ENCODE measurements around the gene PCDHA1. TPM values are rescaled to one million over a fixed set of nuclear protein-coding genes. Genes with fewer than 3 reads are reported as not detected.
A peak's percentile ranks its signal among the peaks of the same experiment; 100 is the strongest.
"Not testable (repeated sequence)": the region's sequence is repeated elsewhere in the genome, so short reads cannot be mapped to it uniquely, and the experiment has no call there.

The PCDHA1 gene
- total and polyA plus RNA-seq, 4 experiments from 2014 or later = not detected

DNA sequence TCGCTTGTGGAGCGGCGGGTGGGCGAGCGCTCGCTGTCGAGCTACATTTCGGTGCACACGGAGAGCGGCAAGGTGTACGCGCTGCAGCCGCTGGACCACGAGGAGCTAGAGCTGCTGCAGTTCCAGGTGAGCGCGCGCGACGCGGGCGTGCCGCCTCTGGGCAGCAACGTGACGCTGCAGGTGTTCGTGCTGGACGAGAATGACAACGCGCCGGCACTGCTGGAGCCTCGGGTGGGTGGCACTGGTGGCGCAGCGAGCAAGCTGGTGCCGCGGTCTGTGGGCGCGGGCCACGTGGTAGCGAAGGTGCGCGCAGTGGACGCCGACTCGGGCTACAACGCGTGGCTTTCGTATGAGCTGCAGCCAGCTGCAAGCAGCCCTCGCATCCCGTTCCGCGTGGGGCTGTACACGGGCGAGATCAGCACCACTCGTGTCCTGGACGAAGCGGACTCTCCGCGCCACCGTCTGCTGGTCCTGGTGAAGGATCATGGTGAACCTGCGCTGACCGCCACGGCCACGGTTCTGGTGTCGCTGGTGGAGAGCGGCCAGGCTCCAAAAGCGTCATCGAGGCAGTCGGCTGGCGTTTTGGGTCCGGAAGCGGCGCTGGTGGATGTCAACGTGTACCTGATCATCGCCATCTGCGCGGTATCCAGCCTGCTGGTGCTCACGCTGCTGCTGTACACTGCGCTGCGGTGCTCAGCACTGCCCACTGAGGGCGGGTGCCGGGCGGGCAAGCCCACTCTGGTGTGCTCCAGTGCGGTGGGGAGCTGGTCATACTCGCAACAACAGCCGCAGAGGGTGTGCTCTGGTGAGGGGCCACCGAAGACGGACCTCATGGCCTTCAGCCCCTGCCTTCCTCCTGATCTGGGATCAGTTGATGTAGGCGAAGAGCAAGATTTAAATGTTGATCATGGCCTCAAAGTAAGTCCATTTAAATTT lies 57.1 kb downstream of the PCDHA1 start:
- peaks cover 13 to 18% of the 10 kb centered on the region in 2 donors for H3K27me3 Mint-ChIP-seq
- H3K27ac ChIP-seq (ENCODE audit: low read depth, low read length) = no peak overlapping the region
- H3K9me3 ChIP-seq (ENCODE audit: control insufficient read depth in 1 of 2, low read length in 2 of 2) = no peaks in the 10 kb centered on the region
- H3K4me3 ChIP-seq (ENCODE audit: low read length in 2 of 2) = no peak overlapping the region
- intact Hi-C loops (cut with micrococcal nuclease) = no loop called here
- no peaks in the 10 kb centered on the region for H3K4me1 Mint-ChIP-seq
- no peaks in the 10 kb centered on the region for H3K27me3 ChIP-seq (ENCODE audit: insufficient read depth, low read length)
- no peak for DNase-seq
- CTCF ChIA-PET (ENCODE audit: partially characterized antibody) = no interaction called here
- no peak overlapping the region for H3K4me3 Mint-ChIP-seq
- H3K36me3 ChIP-seq (ENCODE audit: insufficient read depth, low read length) = no peaks in the 10 kb centered on the region
- POLR2A ChIA-PET (ENCODE audit: partially characterized antibody) = no interaction called here
- H3K9me3 Mint-ChIP-seq = peaks cover 3 to 44% (median 23%) of the 10 kb centered on the region in 8 donors
- no peak overlapping the region for H3K27ac Mint-ChIP-seq
- H3K36me3 Mint-ChIP-seq = peaks cover 0 to 3% of the 10 kb centered on the region in 2 donors
- no peaks in the 10 kb centered on the region for H3K4me1 ChIP-seq (ENCODE audit: insufficient read depth, low read length)

DNA sequence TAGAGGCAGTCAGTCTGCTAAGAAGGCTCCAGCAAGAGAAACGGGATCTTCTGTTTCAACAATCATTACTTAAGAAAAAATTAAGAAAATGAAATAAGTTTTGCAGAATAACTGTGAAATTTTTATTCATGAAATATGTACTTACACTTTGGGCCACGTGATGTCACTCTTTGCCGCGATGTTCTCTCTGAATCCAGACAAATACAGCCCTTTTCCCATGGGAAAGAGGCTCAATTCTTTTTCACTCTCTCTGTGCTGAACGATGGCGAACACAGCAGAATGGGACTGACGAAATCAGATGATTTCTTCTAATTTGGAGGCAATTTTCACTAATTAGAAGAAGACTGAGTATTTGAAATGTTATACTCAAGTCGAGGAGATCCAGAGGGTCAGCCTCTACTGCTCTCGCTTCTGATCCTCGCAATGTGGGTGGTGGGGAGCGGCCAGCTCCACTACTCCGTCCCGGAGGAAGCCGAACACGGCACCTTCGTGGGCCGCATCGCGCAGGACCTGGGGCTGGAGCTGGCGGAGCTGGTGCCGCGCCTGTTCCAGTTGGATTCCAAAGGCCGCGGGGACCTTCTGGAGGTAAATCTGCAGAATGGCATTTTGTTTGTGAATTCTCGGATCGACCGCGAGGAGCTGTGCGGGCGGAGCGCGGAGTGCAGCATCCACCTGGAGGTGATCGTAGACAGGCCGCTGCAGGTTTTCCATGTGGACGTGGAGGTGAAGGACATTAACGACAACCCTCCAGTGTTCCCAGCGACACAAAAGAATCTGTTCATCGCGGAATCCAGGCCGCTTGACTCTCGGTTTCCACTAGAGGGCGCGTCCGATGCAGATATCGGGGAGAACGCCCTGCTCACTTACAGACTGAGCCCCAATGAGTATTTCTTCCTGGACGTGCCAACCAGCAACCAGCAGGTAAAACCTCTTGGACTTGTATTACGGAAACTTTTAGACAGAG lies 62.5 kb downstream of the PCDHA1 start, which contains the start of gene PCDHA9:
PCDHA9 (plus strand) TSS at position 244 of the 964 bp plus-strand sequence; CDS start at position 358, 114 bp downstream.
- peak within 1 kb of the TSS in 1 of 7 donors; percentile 48 for H3K27ac Mint-ChIP-seq
- H3K4me3 ChIP-seq (ENCODE audit: low read length in 2 of 2); H3K9me3 ChIP-seq (ENCODE audit: control insufficient read depth in 1 of 2, low read length in 2 of 2); H3K36me3 ChIP-seq (ENCODE audit: insufficient read depth, low read length); H3K4me1 Mint-ChIP-seq; H3K4me3 Mint-ChIP-seq; H3K27me3 ChIP-seq (ENCODE audit: insufficient read depth, low read length); H3K4me1 ChIP-seq (ENCODE audit: insufficient read depth, low read length); POLR2A ChIA-PET (ENCODE audit: partially characterized antibody); intact Hi-C loops (cut with micrococcal nuclease); CTCF ChIA-PET (ENCODE audit: partially characterized antibody); H3K36me3 Mint-ChIP-seq; H3K27ac ChIP-seq (ENCODE audit: low read depth, low read length); DNase-seq: not testable (repeated sequence)
- H3K27me3 Mint-ChIP-seq = peaks cover 12 to 17% of the 10 kb centered on the region in 2 donors
- H3K9me3 Mint-ChIP-seq = peaks cover 5 to 35% (median 7%) of the 10 kb centered on the region in 8 donors

DNA sequence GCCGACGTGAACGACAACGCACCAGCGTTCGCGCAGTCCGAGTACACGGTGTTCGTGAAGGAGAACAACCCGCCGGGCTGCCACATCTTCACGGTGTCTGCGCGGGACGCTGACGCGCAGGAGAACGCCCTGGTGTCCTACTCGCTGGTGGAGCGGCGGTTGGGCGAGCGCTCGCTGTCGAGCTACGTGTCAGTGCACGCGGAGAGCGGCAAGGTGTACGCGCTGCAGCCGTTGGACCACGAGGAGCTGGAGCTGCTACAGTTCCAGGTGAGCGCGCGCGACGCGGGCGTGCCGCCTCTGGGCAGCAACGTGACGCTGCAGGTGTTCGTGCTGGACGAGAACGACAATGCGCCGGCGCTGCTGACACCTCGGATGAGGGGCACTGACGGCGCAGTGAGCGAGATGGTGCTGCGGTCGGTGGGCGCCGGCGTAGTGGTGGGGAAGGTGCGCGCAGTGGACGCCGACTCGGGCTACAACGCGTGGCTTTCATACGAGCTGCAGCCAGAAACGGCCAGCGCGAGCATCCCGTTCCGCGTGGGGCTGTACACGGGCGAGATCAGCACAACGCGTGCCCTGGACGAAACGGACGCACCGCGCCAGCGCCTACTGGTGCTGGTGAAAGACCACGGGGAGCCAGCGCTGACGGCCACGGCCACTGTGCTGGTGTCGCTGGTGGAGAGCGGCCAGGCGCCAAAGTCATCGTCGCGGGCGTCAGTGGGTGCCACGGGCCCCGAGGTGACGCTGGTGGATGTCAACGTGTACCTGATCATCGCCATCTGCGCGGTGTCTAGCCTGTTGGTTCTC lies 64.1 kb downstream of the PCDHA1 start:
- H3K4me3 Mint-ChIP-seq; H3K27ac Mint-ChIP-seq; H3K4me1 Mint-ChIP-seq; H3K36me3 ChIP-seq (ENCODE audit: insufficient read depth, low read length); H3K27ac ChIP-seq (ENCODE audit: low read depth, low read length); H3K4me3 ChIP-seq (ENCODE audit: low read length in 2 of 2); POLR2A ChIA-PET (ENCODE audit: partially characterized antibody); H3K36me3 Mint-ChIP-seq; H3K27me3 ChIP-seq (ENCODE audit: insufficient read depth, low read length); DNase-seq; intact Hi-C loops (cut with micrococcal nuclease); CTCF ChIA-PET (ENCODE audit: partially characterized antibody); H3K4me1 ChIP-seq (ENCODE audit: insufficient read depth, low read length); H3K9me3 ChIP-seq (ENCODE audit: control insufficient read depth in 1 of 2, low read length in 2 of 2): not testable (repeated sequence)
- H3K27me3 Mint-ChIP-seq = peaks cover 13 to 17% of the 10 kb centered on the region in 2 donors
- peaks cover 5 to 34% (median 8%) of the 10 kb centered on the region in 8 donors for H3K9me3 Mint-ChIP-seq

DNA sequence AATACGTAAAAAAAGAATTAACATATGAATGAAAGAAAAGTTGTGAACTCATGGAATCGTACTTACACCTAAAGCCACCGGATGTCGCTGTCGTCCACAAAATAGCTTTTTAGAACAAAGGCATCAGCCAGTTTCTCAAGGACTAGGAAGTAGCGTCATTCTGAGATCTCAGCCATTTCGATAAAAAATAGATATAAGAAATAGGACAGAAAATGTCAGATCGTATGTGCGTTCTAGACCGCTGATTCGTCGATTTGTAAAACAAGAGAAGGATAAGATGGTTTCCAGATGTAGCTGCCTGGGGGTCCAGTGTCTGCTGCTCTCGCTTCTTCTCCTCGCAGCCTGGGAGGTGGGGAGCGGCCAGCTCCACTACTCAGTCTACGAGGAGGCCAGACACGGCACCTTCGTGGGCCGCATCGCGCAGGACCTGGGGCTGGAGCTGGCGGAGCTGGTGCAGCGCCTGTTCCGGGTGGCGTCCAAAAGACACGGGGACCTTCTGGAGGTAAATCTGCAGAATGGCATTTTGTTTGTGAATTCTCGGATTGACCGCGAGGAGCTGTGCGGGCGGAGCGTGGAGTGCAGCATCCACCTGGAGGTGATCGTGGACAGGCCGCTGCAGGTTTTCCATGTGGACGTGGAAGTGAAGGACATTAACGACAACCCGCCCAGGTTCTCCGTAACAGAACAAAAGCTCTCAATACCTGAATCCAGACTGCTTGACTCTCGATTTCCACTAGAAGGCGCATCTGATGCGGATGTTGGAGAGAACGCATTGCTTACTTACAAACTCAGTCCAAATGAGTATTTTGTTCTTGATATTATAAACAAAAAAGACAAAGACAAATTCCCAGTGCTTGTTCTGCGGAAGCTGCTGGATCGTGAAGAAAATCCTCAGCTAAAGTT lies 70.1 kb downstream of the PCDHA1 start, which contains the start of gene PCDHA10:
PCDHA10 (plus strand) TSS at position 126 of the 903 bp plus-strand sequence; CDS start at position 278, 152 bp downstream.
- H3K9me3 Mint-ChIP-seq = peaks cover 6 to 31% (median 13%) of the 10 kb centered on the region in 8 donors
- no peak within 1 kb of the TSS for H3K4me3 ChIP-seq (ENCODE audit: low read length in 2 of 2)
- no peak within 1 kb of the TSS for H3K4me3 Mint-ChIP-seq
- no peaks in the 10 kb centered on the region for H3K36me3 ChIP-seq (ENCODE audit: insufficient read depth, low read length)
- POLR2A ChIA-PET (ENCODE audit: partially characterized antibody) = no interaction called here
- intact Hi-C loops (cut with micrococcal nuclease) = no loop called here
- H3K27me3 Mint-ChIP-seq = peaks cover 4 to 8% of the 10 kb centered on the region in 2 donors
- H3K36me3 Mint-ChIP-seq = no peaks in the 10 kb centered on the region
- H3K27ac ChIP-seq (ENCODE audit: low read depth, low read length) = no peak within 1 kb of the TSS
- no peaks in the 10 kb centered on the region for H3K27me3 ChIP-seq (ENCODE audit: insufficient read depth, low read length)
- no peaks in the 10 kb centered on the region for H3K4me1 Mint-ChIP-seq
- no peaks in the 10 kb centered on the region for H3K4me1 ChIP-seq (ENCODE audit: insufficient read depth, low read length)
- H3K27ac Mint-ChIP-seq = no peak within 1 kb of the TSS
- H3K9me3 ChIP-seq (ENCODE audit: control insufficient read depth in 1 of 2, low read length in 2 of 2) = no peaks in the 10 kb centered on the region
- no peak for DNase-seq
- CTCF ChIA-PET (ENCODE audit: partially characterized antibody) = no interaction called here

DNA sequence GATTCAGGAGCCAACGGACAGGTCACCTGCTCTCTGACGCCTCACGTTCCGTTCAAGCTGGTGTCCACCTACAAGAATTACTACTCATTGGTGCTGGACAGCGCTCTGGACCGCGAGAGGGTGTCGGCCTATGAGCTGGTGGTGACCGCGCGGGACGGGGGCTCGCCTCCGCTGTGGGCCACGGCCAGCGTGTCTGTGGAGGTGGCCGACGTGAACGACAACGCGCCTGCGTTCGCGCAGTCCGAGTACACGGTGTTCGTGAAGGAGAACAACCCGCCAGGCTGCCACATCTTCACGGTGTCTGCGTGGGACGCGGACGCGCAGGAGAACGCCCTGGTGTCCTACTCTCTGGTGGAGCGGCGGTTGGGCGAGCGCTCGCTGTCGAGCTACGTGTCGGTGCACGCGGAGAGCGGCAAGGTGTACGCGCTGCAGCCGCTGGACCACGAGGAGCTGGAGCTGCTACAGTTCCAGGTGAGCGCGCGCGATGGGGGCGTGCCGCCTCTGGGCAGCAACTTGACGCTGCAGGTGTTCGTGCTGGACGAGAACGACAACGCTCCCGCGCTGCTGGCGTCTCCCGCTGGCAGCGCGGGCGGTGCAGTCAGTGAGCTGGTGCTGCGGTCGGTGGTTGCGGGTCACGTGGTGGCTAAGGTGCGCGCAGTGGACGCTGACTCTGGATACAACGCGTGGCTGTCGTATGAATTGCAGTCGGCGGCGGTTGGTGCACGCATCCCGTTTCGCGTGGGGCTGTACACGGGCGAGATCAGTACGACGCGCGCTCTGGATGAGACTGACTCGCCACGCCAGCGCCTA lies 71.4 kb downstream of the PCDHA1 start:
- Mint-ChIP-seq H3K4me1 (no peaks in the 10 kb centered on the region), H3K36me3 (no peaks in the 10 kb centered on the region), H3K27me3 (peaks cover 6 to 13% of the 10 kb centered on the region in 2 donors), H3K9me3 (peaks cover 7 to 40% (median 21%) of the 10 kb centered on the region in 8 donors), H3K27ac (peak overlapping the region in 1 of 7 donors; percentile 17), H3K4me3 (no peak overlapping the region)
- Histone ChIP-seq H3K9me3 (ENCODE audit: control insufficient read depth in 1 of 2, low read length in 2 of 2) (no peaks in the 10 kb centered on the region), H3K36me3 (ENCODE audit: insufficient read depth, low read length) (no peaks in the 10 kb centered on the region), H3K4me3 (ENCODE audit: low read length in 2 of 2) (no peak overlapping the region), H3K4me1 (ENCODE audit: insufficient read depth, low read length) (no peaks in the 10 kb centered on the region), H3K27ac (ENCODE audit: low read depth, low read length) (no peak overlapping the region), H3K27me3 (ENCODE audit: insufficient read depth, low read length) (no peaks in the 10 kb centered on the region)
- ChIA-PET CTCF (ENCODE audit: partially characterized antibody) (no interaction called here), POLR2A (ENCODE audit: partially characterized antibody) (no interaction called here)
- no peak for DNase-seq
- intact Hi-C loops (cut with micrococcal nuclease) = no loop called here

DNA sequence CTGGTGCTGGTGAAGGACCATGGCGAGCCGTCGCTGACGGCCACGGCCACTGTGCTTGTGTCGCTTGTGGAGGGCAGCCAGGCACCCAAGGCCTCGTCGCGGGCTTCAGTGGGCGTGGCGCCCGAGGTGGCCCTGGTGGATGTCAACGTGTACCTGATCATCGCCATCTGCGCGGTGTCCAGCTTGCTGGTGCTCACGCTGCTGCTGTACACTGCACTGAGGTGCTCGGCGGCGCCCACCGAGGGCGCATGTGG lies 72.0 kb downstream of the PCDHA1 start:
- CTCF ChIA-PET (ENCODE audit: partially characterized antibody) = no interaction called here
- H3K27ac Mint-ChIP-seq = peak overlapping the region in 1 of 7 donors; percentile 17
- H3K4me1 Mint-ChIP-seq = no peaks in the 10 kb centered on the region
- intact Hi-C loops (cut with micrococcal nuclease) = no loop called here
- Histone ChIP-seq H3K27ac (ENCODE audit: low read depth, low read length) (no peak overlapping the region), H3K9me3 (ENCODE audit: control insufficient read depth in 1 of 2, low read length in 2 of 2) (no peaks in the 10 kb centered on the region), H3K36me3 (ENCODE audit: insufficient read depth, low read length) (no peaks in the 10 kb centered on the region), H3K27me3 (ENCODE audit: insufficient read depth, low read length) (no peaks in the 10 kb centered on the region), H3K4me1 (ENCODE audit: insufficient read depth, low read length) (no peaks in the 10 kb centered on the region), H3K4me3 (ENCODE audit: low read length in 2 of 2) (no peak overlapping the region)
- no peak overlapping the region for H3K4me3 Mint-ChIP-seq
- H3K27me3 Mint-ChIP-seq = peaks cover 4 to 13% of the 10 kb centered on the region in 2 donors
- H3K9me3 Mint-ChIP-seq = peaks cover 7 to 40% (median 21%) of the 10 kb centered on the region in 8 donors
- DNase-seq = no peak
- POLR2A ChIA-PET (ENCODE audit: partially characterized antibody) = no interaction called here
- H3K36me3 Mint-ChIP-seq = no peaks in the 10 kb centered on the region

Measured in CD4-positive, alpha-beta memory T cell (primary cell).